Endodermal cell (in vitro differentiated cells): ENCODE data around the gene PRICKLE1. TPM values are rescaled to one million over a fixed set of nuclear protein-coding genes. Genes with fewer than 3 reads are reported as not detected.

ENCODE experiments used
- DNase-seq: peaks from one replicate; pipeline ENCODE4 v3.0.0-alpha.2; 2017
- H3K27ac ChIP-seq: 2 replicates; pipeline ENCODE4 v1.5.1; 2013; ENCODE audit warnings: mild to moderate bottlenecking, low read depth, low read length, moderate library complexity
- H3K27me3 ChIP-seq: 2 replicates; pipeline ENCODE4 v1.6.1; 2013; ENCODE audit warnings: mild to moderate bottlenecking, low read length, moderate library complexity; ENCODE audit not compliant: insufficient read depth, control insufficient read depth, poor library complexity, severe bottlenecking
- H3K36me3 ChIP-seq: 2 replicates; pipeline ENCODE4 v1.7.0; 2013; ENCODE audit warnings: mild to moderate bottlenecking, low read length, moderate library complexity; ENCODE audit not compliant: control insufficient read depth, insufficient read depth
- H3K4me1 ChIP-seq: one replicate; pipeline ENCODE4 v1.7.0; 2013; ENCODE audit warnings: low read length; ENCODE audit not compliant: control insufficient read depth, insufficient read depth
- H3K4me3 ChIP-seq: 2 replicates; pipeline ENCODE4 v1.5.1; 2013; ENCODE audit warnings: mild to moderate bottlenecking, low read length, moderate library complexity
- H3K9ac ChIP-seq: 2 replicates; pipeline ENCODE4 v1.6.1; 2013; ENCODE audit warnings: mild to moderate bottlenecking, low read length, moderate library complexity; ENCODE audit not compliant: poor library complexity, severe bottlenecking; ENCODE audit errors: extremely low read depth
- H3K9me3 ChIP-seq: 2 replicates; pipeline ENCODE4 v1.6.1; 2013; ENCODE audit warnings: mild to moderate bottlenecking, low read length, moderate library complexity; ENCODE audit not compliant: control insufficient read depth
- H3K27ac Mint-ChIP-seq: 2 replicates; pipeline ENCODE4 v1.8.0; 2020; ENCODE audit warnings: mixed read lengths
- H3K27me3 Mint-ChIP-seq: 2 replicates; pipeline ENCODE4 v1.8.0; 2021; ENCODE audit warnings: mild to moderate bottlenecking, mixed read lengths; ENCODE audit not compliant: insufficient read depth
- H3K36me3 Mint-ChIP-seq: 2 replicates; pipeline ENCODE4 v1.8.0; 2020; ENCODE audit warnings: low read depth, mixed read lengths
- H3K4me1 Mint-ChIP-seq: 2 replicates; pipeline ENCODE4 v1.8.0; 2020; ENCODE audit warnings: mixed read lengths
- H3K4me3 Mint-ChIP-seq: 2 replicates; pipeline ENCODE4 v1.8.0; 2020; ENCODE audit warnings: mild to moderate bottlenecking, moderate library complexity, mixed read lengths
- H3K9me3 Mint-ChIP-seq: 2 replicates; pipeline ENCODE4 v1.8.0; 2020; ENCODE audit warnings: mild to moderate bottlenecking, mixed read lengths
- WGBS, 2 experiments: methylation state at CpG; one replicate each; pipeline versions ENCODE4 v1.1.5 to v1.1.7; 2013; ENCODE audit warnings: missing lambda C conversion rate in 2 of 2, mixed read lengths in 1 of 2; ENCODE audit not compliant: insufficient coverage in 1 of 2, insufficient read length in 1 of 2; 5-methylcytosine and 5-hydroxymethylcytosine counted together
- total RNA-seq, 2 donors: library from RNA; stranded (reverse); fragmentation: NEBNext Ultra II Directional in 1 of 2; extraction: Animal tissue kit (Norgen Biotek cat#: 25700) in 1 of 2; gene quantifications; 2 replicates in 1 of 2; 3 replicates in 1 of 2; pipeline ENCODE4 v1.2.1, GENCODE V29; 2021
- TF ChIP-seq, protein P1 (sequence below): fragments of 200-600 bp; sonication (generic); conservative IDR thresholded peaks from 2 replicates; pipeline ENCODE4 v1.5.0; 2021; ENCODE audit warnings: antibody characterized with exemption, mild to moderate bottlenecking

Gene PRICKLE1
- total RNA-seq, 2 donors from 2014 or later = 8.3 to 20.6 TPM

DNA sequence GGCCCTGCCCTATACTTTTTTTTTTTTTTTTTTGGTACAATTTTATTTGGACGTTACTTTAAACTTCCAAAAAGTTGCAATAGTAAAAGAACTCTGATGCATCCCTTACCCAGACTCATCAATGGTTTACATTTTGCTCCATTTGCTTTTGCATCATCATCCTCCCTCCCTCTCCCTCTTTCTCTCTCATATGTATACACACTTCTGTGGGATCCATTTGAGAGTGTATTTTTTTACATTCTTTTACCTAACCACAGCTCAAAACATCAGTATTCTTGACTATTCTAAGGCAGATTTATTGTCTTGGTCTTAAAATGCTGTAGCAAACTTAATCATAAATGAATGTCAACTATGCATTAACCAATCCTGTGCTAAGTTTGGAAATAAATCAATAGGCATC, 111.6 kb downstream of the PRICKLE1 start:
- DNase-seq = no peak
- peaks cover 9% of the 10 kb centered on the region for H3K4me1 ChIP-seq

DNA sequence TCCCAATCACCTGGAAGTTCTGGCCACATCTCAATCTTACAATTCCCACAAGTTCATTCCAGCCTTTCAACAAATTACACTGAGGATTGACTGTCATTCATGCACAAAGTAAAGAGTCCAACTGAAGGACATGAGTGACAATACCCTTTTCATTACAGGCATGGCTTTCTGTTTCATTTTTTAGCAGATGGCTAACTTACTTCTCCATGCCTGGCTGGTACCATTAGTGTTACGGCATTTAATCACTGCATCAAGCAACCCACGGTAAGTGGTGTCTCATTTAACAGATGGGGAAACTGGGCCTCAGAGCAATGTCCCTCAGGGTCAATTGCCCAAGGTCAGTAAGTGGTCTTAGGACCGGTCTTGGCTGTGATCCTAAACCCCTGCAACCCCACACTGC, 114.4 kb downstream of the PRICKLE1 start:
- H3K36me3 Mint-ChIP-seq = peaks cover 4% of the 10 kb centered on the region
- H3K4me3 Mint-ChIP-seq = no peak overlapping the region
- H3K9ac ChIP-seq = no peak overlapping the region
- 61 to 68% methylated on average over 2 to 3 of the region's 3 CpGs for WGBS, 2 experiments
- H3K27ac Mint-ChIP-seq = no peak overlapping the region
- no peak for DNase-seq
- no peaks in the 10 kb centered on the region for H3K27me3 Mint-ChIP-seq
- TF ChIP-seq, protein P1, sequence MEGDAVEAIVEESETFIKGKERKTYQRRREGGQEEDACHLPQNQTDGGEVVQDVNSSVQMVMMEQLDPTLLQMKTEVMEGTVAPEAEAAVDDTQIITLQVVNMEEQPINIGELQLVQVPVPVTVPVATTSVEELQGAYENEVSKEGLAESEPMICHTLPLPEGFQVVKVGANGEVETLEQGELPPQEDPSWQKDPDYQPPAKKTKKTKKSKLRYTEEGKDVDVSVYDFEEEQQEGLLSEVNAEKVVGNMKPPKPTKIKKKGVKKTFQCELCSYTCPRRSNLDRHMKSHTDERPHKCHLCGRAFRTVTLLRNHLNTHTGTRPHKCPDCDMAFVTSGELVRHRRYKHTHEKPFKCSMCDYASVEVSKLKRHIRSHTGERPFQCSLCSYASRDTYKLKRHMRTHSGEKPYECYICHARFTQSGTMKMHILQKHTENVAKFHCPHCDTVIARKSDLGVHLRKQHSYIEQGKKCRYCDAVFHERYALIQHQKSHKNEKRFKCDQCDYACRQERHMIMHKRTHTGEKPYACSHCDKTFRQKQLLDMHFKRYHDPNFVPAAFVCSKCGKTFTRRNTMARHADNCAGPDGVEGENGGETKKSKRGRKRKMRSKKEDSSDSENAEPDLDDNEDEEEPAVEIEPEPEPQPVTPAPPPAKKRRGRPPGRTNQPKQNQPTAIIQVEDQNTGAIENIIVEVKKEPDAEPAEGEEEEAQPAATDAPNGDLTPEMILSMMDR = no peak
- H3K27ac ChIP-seq = no peak overlapping the region
- H3K4me3 ChIP-seq = no peak overlapping the region
- H3K4me1 Mint-ChIP-seq = peaks cover 32% of the 10 kb centered on the region
- peaks cover 17% of the 10 kb centered on the region for H3K4me1 ChIP-seq
- H3K9me3 ChIP-seq = no peaks in the 10 kb centered on the region
- H3K27me3 ChIP-seq = no peaks in the 10 kb centered on the region
- H3K9me3 Mint-ChIP-seq = no peaks in the 10 kb centered on the region
- peaks cover 3% of the 10 kb centered on the region for H3K36me3 ChIP-seq

More for the DNA sequence above, 111.6 kb downstream of the PRICKLE1 start:
- Mint-ChIP-seq H3K9me3 (no peaks in the 10 kb centered on the region), H3K27me3 (peaks cover 9% of the 10 kb centered on the region), H3K27ac (no peak overlapping the region), H3K36me3 (no peaks in the 10 kb centered on the region), H3K4me3 (no peak overlapping the region), H3K4me1 (peaks cover 29% of the 10 kb centered on the region)
- Histone ChIP-seq H3K9ac (no peak overlapping the region), H3K36me3 (no peaks in the 10 kb centered on the region), H3K27me3 (no peaks in the 10 kb centered on the region), H3K27ac (no peak overlapping the region), H3K4me3 (no peak overlapping the region), H3K9me3 (no peaks in the 10 kb centered on the region)
- TF ChIP-seq, protein P1 = no peak
- WGBS, 2 experiments = 92% methylated on average over 1 of the region's 1 CpG; no CpG with 5 or more reads in 1 of the 2 experiments

DNA sequence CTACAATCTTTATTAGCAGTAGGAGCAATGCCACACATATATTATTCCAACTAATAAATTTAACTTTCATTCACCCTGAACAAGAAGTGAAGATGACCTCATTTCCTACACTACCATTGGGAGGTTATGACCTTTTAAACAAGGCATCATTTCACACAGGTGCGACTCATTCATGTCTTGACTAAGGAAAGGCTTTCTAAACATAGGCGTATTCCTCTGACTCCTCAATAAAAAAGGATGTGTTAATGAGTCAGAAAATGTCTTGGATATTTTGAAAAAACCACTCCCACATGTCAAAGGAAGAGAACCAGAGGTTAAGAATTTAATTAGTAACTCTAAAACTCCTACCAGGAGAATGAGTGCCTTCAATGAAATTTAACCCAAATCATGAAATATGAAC, 115.2 kb downstream of the PRICKLE1 start:
- Mint-ChIP-seq H3K27ac (no peak overlapping the region), H3K4me1 (peaks cover 32% of the 10 kb centered on the region), H3K9me3 (no peaks in the 10 kb centered on the region), H3K36me3 (peaks cover 5% of the 10 kb centered on the region), H3K4me3 (no peak overlapping the region), H3K27me3 (no peaks in the 10 kb centered on the region)
- Histone ChIP-seq H3K9me3 (no peaks in the 10 kb centered on the region), H3K36me3 (peaks cover 9% of the 10 kb centered on the region), H3K4me3 (no peak overlapping the region), H3K4me1 (peaks cover 17% of the 10 kb centered on the region), H3K27me3 (no peaks in the 10 kb centered on the region), H3K27ac (no peak overlapping the region), H3K9ac (no peak overlapping the region)
- TF ChIP-seq, protein P1 = no peak
- no peak for DNase-seq
- WGBS, 2 experiments = 91% methylated on average over 2 of the region's 2 CpGs; no CpG with 5 or more reads in 1 of the 2 experiments
